Measurements from ENCODE around the gene PSG4.
"Not testable (repeated sequence)": the region's sequence is repeated elsewhere in the genome, so short reads cannot be mapped to it uniquely, and the experiment has no call there.

DNA sequence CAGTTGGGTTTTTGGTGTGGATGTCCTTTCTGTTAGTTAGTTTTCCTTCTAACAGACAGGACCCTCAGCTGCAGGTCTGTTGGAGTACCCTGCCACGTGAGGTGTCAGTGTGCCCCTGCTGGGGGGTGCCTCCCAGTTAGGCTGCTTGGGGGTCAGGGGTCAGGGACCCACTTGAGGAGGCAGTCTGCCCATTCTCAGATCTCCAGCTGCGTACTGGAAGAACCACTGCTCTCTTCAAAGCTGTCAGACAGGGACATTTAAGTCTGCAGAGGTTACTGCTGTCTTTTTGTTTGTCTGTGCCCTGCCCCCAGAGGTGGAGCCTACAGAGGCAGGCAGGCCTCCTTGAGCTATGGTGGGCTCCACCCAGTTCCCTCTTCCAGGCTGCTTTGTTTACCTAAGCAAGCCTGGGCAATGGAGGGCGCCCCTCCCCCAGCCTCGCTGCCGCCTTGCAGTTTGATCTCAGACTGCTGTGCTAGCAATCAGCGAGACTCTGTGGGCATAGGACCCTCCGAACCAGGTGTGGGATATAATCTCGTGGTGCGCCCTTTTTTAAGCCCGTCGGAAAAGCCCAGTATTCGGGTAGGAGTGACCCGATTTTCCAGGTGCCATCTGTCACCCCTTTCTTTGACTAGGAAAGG lies 41.9 kb upstream of the PSG4 start:
- TF ChIP-seq, protein P1, sequence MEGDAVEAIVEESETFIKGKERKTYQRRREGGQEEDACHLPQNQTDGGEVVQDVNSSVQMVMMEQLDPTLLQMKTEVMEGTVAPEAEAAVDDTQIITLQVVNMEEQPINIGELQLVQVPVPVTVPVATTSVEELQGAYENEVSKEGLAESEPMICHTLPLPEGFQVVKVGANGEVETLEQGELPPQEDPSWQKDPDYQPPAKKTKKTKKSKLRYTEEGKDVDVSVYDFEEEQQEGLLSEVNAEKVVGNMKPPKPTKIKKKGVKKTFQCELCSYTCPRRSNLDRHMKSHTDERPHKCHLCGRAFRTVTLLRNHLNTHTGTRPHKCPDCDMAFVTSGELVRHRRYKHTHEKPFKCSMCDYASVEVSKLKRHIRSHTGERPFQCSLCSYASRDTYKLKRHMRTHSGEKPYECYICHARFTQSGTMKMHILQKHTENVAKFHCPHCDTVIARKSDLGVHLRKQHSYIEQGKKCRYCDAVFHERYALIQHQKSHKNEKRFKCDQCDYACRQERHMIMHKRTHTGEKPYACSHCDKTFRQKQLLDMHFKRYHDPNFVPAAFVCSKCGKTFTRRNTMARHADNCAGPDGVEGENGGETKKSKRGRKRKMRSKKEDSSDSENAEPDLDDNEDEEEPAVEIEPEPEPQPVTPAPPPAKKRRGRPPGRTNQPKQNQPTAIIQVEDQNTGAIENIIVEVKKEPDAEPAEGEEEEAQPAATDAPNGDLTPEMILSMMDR (IDR thresholded peaks at IDR 0.05; ENCODE audit: poor library complexity, severe bottlenecking) = not testable (repeated sequence)
- not testable (repeated sequence) for TF ChIP-seq POLR2AphosphoS5 (IDR thresholded peaks at IDR 0.05); RAD21 (conservative IDR thresholded peaks at IDR 0.05)
